Ovary (tissue), 9 donors: ENCODE data around the gene PALM2AKAP2. TPM values are rescaled to one million over a fixed set of nuclear protein-coding genes. Genes with fewer than 3 reads are reported as not detected.

Source experiments
- DNase-seq, 5 donors: peaks; one replicate each; pipeline ENCODE4 v3.0.0-alpha.2; 2019 to 2020
- H3K27ac ChIP-seq, 2 donors: fragments of 200-600 bp; one replicate each; pipeline versions ENCODE4 v1.5.1 to v1.8.0; 2019 to 2022
- H3K27me3 ChIP-seq: fragments of 200-600 bp; one replicate; pipeline ENCODE4 v1.8.0; 2022
- H3K36me3 ChIP-seq: fragments of 200-600 bp; sonication (generic); one replicate; pipeline ENCODE4 v1.5.1; 2019
- H3K4me1 ChIP-seq: one replicate; pipeline ENCODE4 v1.8.1; 2013; ENCODE audit warnings: mild to moderate bottlenecking, moderate library complexity; ENCODE audit not compliant: insufficient read depth
- H3K4me3 ChIP-seq: fragments of 200-600 bp; sonication (generic); one replicate; pipeline ENCODE4 v1.5.1; 2017
- H3K9me3 ChIP-seq, 2 donors: fragments of 200-600 bp in 1 of 2; sonication (generic) in 1 of 2; one replicate each; pipeline versions ENCODE4 v1.5.1 to v1.8.1; 2013 to 2019; ENCODE audit warnings: mild to moderate bottlenecking in 1 of 2, moderate library complexity in 1 of 2
- EP300 ChIP-seq: sonication (generic); formaldehyde crosslinking; IDR thresholded peaks from one replicate; pipeline ENCODE4 v1.6.1; 2017; ENCODE audit warnings: antibody characterized with exemption
- POLR2A ChIP-seq: fragments of 450-650 bp; IDR thresholded peaks from one replicate; pipeline ENCODE4 v1.6.1; 2017; ENCODE audit warnings: antibody characterized with exemption, mild to moderate bottlenecking, moderate library complexity
- WGBS, 3 donors: extraction: QIAGEN DNeasy Blood & Tissue Kit in 1 of 3; methylation state at CpG; one replicate each; pipeline versions ENCODE4 v1.1.5 to v1.1.7; 2013 to 2017; 5-methylcytosine and 5-hydroxymethylcytosine counted together
- intact Hi-C, 4 donors: fragments of 100-400 bp; cut with DNase I; formaldehyde crosslinking; loops; one replicate each; pipeline versions ENCODE4 v1.11.0 to v1.15.1; 2022 to 2023
- polyA plus RNA-seq, 2 donors: library from polyadenylated mRNA; stranded (reverse); fragments of 200-250 nt in 1 of 2; fragments of 350-450 nt in 1 of 2; fragmentation: Illumina TruSeq in 1 of 2; extraction: RNeasy Lipid Tissue Mini Kit (QIAGEN cat#74804) in 1 of 2; gene quantifications; one replicate each; pipeline ENCODE4 v1.2.3, GENCODE V29; 2013 to 2014
- total RNA-seq, 7 donors: library from RNA; depleted of rRNA in 2 of 7; stranded (reverse); fragments of >200 nt in 2 of 7; fragmentation: NEBNext Ultra II Directional in 3 of 7; extraction: Animal tissue kit (Norgen Biotek cat#: 25700) in 3 of 7; gene quantifications; one replicate each; pipeline versions ENCODE4 v1.1.0 to v1.2.4, GENCODE V29; 2016 to 2023
- TF ChIP-seq, protein P1 (sequence below), 3 donors: fragments of 450-650 bp in 2 of 3; fragments of 200-600 bp in 1 of 3; IDR thresholded peaks; one replicate each; pipeline versions ENCODE4 v1.5.1 to v1.8.0; 2016 to 2022; ENCODE audit warnings: antibody characterized with exemption in 3 of 3, mild to moderate bottlenecking in 1 of 3
- donor health status: DM: no; HTN: no; CAD: no; lungs with moderate emphysema.
- donor health status: DM: no; HTN: no; CAD: no.
- donor health status: Bipolar disorder and iron deficiency.
- donor health status: DM: yes; HTN: yes; CAD: no.
- donor health status: DM: no; HTN: no; CAD: no.
- donor health status: DM: yes; HTN: yes; CAD: no.

The PALM2AKAP2 gene
- total and polyA plus RNA-seq, 9 donors = 1.7 to 9.6 (median 3.5) TPM

DNA sequence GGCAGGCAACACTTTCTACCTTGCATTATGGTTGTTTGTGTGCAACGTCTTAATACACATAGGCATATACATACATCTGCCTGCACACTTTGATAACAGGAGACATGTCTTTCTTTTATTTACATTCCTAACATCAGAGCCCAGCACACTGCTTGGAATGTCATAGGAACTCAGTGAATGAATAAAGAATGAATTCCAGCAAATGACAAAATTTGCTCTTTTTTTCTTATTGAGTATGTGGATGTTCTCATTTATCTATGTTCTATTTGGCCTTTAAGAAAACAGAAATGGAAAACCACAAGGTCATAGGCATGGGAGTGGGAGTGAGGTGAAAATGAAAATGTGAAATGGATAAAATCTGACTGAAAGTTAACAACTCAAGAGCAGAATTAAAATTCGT lies 36.3 kb upstream of the PALM2AKAP2 start:
- DNase-seq = no peak
- Histone ChIP-seq H3K36me3 (no peaks in the 10 kb centered on the region), H3K27me3 (no peaks in the 10 kb centered on the region), H3K4me1 (peaks cover 4% of the 10 kb centered on the region), H3K4me3 (no peak overlapping the region), H3K27ac (no peak overlapping the region), H3K9me3 (no peaks in the 10 kb centered on the region)
- intact Hi-C loops = no loop called here
- WGBS, 3 donors = 13 to 37% (median 23%) methylated on average over 2 of the region's 2 CpGs
- TF ChIP-seq, protein P1, sequence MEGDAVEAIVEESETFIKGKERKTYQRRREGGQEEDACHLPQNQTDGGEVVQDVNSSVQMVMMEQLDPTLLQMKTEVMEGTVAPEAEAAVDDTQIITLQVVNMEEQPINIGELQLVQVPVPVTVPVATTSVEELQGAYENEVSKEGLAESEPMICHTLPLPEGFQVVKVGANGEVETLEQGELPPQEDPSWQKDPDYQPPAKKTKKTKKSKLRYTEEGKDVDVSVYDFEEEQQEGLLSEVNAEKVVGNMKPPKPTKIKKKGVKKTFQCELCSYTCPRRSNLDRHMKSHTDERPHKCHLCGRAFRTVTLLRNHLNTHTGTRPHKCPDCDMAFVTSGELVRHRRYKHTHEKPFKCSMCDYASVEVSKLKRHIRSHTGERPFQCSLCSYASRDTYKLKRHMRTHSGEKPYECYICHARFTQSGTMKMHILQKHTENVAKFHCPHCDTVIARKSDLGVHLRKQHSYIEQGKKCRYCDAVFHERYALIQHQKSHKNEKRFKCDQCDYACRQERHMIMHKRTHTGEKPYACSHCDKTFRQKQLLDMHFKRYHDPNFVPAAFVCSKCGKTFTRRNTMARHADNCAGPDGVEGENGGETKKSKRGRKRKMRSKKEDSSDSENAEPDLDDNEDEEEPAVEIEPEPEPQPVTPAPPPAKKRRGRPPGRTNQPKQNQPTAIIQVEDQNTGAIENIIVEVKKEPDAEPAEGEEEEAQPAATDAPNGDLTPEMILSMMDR (IDR thresholded peaks at IDR 0.05) = no peak
- no peak for TF ChIP-seq EP300
- no peak for TF ChIP-seq POLR2A

DNA sequence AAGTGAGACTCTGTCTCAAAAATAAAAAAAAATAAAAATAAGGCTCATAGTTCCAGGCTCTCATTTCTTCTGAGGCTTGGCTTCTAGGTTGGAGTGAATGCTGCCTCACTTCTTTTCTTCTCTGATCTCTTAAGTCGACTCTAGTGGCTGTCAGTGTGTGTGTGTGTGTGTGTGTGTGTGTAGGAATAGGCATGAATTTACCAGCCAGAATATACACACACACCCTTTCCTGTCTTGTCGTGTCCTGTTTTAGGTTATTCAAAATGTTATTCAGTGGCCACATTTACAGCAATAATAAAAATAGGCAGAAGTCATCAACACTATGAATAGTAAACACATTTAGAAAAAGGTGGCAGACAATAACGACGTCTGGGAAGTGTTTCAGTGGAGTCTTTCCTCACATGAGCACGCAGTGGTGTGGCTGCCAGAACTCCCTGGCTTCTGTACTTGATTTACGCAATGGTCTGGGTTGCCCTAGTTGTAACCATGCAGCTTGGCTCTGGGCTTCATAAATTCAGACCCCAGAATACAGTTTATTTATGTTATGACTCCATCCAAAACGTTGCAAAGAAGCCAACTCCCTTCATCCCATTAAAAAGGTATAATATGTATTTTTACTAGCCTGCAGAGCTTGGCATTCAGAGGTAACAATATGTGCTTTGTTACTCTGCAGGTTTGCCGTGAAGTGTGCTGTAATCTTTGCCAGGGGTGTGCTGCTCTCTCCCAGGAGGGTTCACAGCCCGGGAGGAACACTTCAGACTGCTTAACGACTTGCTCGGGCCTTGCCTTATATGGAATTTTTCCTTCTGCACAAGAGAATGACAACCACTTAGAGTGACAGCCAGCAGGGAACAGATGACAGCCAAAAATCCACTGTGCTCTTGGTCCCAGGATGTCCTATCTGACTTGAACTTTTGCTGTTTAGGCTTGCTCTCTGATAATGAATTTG lies 34.4 kb upstream of the PALM2AKAP2 start:
- no peak overlapping the region for H3K4me3 ChIP-seq
- no peaks in the 10 kb centered on the region for H3K9me3 ChIP-seq
- H3K27ac ChIP-seq = no peak overlapping the region

DNA sequence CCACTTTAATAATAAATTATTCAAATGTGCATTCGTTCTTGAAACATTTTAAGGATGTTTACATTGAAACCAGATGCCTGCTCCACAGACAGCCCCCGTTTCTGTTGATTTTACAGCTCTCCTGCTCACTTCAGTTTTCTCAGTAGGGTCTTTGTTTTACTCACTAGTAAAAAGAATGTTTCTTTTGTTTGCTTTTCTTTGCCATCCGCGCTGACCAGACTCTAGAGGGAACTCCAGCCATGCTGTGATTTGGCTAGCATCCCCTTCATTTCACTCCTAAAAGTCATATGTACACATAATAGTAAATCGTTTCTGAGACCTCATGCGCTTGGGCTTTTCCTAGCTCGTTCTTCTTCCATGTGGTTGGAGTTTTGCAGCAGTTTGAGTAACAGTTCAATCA lies 28.7 kb upstream of the PALM2AKAP2 start:
- 14 to 23% (median 21%) methylated on average over 7 of the region's 7 CpGs for WGBS, 3 donors
- Histone ChIP-seq H3K4me3 (no peak overlapping the region), H3K27ac (no peak overlapping the region), H3K4me1 (peaks cover 2% of the 10 kb centered on the region), H3K36me3 (no peaks in the 10 kb centered on the region), H3K9me3 (no peaks in the 10 kb centered on the region), H3K27me3 (no peaks in the 10 kb centered on the region)
- intact Hi-C loops = no loop called here
- TF ChIP-seq EP300 (no peak), POLR2A (no peak)
- no peak for DNase-seq

More for the DNA sequence above, 34.4 kb upstream of the PALM2AKAP2 start:
- intact Hi-C loops = no loop called here
- TF ChIP-seq POLR2A (no peak), EP300 (no peak)
- TF ChIP-seq, protein P1 (IDR thresholded peaks at IDR 0.05) = no peak
- peak in 1 of 5 donors; percentile 29 for DNase-seq
- H3K27me3 ChIP-seq = no peaks in the 10 kb centered on the region
- no peaks in the 10 kb centered on the region for H3K36me3 ChIP-seq
- WGBS, 3 donors = 5 to 10% (median 8%) methylated on average over 11 of the region's 11 CpGs
- peaks cover 4% of the 10 kb centered on the region for H3K4me1 ChIP-seq

DNA sequence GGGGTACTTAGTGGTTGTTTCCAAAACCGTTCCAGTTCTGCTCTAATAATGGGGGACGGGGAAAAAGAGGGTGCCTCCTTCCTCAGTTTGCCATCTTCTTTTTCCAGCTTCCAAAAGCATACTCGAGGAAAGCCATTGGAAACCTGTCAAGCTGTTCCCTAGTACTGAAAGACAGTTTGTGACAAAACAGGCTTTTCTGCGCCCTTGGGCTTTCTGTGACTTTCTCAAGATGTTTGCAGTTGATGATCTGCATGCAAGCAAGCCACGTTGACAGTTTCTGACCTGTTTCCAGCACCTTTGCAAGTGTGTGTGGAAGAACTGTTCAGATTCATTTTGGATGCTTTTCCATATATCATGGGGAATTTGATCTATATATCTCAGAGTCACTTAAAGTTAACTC lies 26.7 kb upstream of the PALM2AKAP2 start:
- no peak for DNase-seq
- TF ChIP-seq EP300 = no peak
- no peak for TF ChIP-seq POLR2A
- TF ChIP-seq, protein P1 (IDR thresholded peaks at IDR 0.05) = no peak
- Histone ChIP-seq H3K9me3 (no peaks in the 10 kb centered on the region), H3K27me3 (no peaks in the 10 kb centered on the region), H3K4me3 (no peak overlapping the region), H3K36me3 (no peaks in the 10 kb centered on the region), H3K4me1 (peaks cover 2% of the 10 kb centered on the region), H3K27ac (no peak overlapping the region)
- intact Hi-C loops = no loop called here
- 86 to 89% (median 87%) methylated on average over 5 of the region's 5 CpGs for WGBS, 3 donors

DNA sequence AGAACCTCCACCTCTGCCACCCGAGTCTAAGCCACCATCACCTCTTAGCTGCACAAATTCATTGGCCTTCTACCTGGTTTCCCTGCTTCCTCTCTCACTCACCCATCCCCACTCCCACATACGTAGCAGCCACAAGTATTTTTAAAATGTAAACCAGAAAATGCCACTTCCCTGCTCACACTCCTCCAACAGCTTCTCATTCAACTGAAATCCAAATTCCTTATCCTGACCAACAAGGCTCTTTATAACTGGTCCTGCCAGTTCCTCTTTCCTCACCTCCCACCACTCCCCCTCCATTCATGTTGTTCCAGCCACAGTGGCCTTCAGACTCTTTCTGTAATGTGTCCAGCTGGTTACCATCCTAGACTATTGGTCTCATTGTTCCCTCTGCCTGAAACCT lies 25.0 kb upstream of the PALM2AKAP2 start:
- Histone ChIP-seq H3K9me3 (no peaks in the 10 kb centered on the region), H3K36me3 (no peaks in the 10 kb centered on the region), H3K27me3 (no peaks in the 10 kb centered on the region), H3K27ac (no peak overlapping the region), H3K4me1 (peaks cover 2% of the 10 kb centered on the region), H3K4me3 (no peak overlapping the region)
- WGBS, 3 donors = 52 to 73% (median 55%) methylated on average over 2 of the region's 2 CpGs
- intact Hi-C loops = no loop called here
- TF ChIP-seq EP300 (no peak), POLR2A (no peak)
- TF ChIP-seq, protein P1 (IDR thresholded peaks at IDR 0.05) = no peak
- no peak for DNase-seq
